GM12865 (cell line): ENCODE data around the gene VTCN1.

Experiments used
- DNase-seq: peaks from one replicate; pipeline ENCODE4 v3.0.0; 2010; ENCODE audit warnings: low read depth
- H3K4me3 ChIP-seq: 2 replicates; pipeline ENCODE4 v1.5.1; 2011; ENCODE audit warnings: mild to moderate bottlenecking, low read depth, low read length, control low read depth
- TF ChIP-seq, protein P1 (sequence below): IDR thresholded peaks from 2 replicates; pipeline ENCODE4 v1.5.1; 2011; ENCODE audit warnings: low read length, control low read depth, low read depth, inconsistent platforms; ENCODE audit not compliant: insufficient read depth; ENCODE audit errors: missing control alignments

The VTCN1 gene

DNA sequence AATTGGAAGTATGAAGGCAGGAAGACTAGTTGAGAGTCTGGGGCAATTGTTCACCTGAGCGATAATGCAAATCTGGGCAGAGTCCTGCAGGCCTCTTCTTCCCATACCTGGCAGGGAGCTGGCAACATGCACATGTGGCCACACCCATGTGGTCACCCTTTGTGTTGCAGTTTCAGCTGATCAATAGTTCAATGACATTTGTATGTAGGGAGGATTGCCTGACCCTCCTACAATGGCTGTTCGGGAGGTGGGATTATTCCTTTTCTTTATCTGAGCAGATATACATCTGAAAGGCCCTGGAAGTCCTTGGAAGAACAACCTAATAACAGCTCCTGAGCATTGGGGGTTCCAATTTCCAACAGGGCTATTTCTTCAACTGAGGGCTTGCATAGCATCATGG, 74.0 kb downstream of the VTCN1 start:
- no peak overlapping the region for H3K4me3 ChIP-seq
- TF ChIP-seq, protein P1, sequence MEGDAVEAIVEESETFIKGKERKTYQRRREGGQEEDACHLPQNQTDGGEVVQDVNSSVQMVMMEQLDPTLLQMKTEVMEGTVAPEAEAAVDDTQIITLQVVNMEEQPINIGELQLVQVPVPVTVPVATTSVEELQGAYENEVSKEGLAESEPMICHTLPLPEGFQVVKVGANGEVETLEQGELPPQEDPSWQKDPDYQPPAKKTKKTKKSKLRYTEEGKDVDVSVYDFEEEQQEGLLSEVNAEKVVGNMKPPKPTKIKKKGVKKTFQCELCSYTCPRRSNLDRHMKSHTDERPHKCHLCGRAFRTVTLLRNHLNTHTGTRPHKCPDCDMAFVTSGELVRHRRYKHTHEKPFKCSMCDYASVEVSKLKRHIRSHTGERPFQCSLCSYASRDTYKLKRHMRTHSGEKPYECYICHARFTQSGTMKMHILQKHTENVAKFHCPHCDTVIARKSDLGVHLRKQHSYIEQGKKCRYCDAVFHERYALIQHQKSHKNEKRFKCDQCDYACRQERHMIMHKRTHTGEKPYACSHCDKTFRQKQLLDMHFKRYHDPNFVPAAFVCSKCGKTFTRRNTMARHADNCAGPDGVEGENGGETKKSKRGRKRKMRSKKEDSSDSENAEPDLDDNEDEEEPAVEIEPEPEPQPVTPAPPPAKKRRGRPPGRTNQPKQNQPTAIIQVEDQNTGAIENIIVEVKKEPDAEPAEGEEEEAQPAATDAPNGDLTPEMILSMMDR = no peak
- DNase-seq = no peak

DNA sequence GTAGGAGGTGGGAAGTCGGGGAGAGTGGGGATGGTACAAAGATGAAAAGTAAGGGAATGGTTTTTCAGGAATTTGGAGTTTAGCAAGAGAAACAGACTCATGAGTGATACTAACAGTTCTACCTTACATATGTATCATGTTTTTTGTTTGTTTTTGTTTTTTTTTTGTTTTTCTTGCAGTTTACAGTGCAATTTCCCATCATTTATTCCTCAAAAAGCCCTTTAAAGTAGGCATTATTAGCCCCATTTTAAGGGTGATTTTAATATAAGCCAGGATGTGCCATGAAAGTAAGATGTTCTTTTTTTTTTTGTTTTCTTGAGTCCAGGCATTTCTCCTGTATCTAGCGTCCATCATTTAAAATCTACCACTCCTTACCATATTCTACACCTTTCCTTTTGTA, 75.4 kb downstream of the VTCN1 start:
- DNase-seq = no peak
- TF ChIP-seq, protein P1 = no peak
- H3K4me3 ChIP-seq = no peak overlapping the region

DNA sequence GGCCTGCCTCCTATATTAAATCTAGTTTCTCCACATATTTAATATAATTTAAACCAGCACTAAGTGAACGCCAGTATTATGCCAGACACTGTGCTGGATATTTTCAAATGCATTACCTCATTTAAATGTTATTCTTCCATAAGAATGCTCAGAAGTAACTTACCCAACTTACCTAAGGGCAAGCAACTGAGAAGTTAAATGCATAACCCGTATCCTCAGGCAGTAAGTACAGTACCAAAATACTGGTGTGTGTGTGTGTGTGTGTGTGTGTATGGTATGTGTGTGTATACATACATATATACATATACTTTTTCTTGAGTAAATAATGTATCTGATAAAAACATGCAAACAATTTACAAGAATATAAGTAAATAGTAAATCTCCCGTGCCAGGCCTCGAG, 80.2 kb downstream of the VTCN1 start:
- TF ChIP-seq, protein P1 = no peak
- no peak overlapping the region for H3K4me3 ChIP-seq
- no peak for DNase-seq

DNA sequence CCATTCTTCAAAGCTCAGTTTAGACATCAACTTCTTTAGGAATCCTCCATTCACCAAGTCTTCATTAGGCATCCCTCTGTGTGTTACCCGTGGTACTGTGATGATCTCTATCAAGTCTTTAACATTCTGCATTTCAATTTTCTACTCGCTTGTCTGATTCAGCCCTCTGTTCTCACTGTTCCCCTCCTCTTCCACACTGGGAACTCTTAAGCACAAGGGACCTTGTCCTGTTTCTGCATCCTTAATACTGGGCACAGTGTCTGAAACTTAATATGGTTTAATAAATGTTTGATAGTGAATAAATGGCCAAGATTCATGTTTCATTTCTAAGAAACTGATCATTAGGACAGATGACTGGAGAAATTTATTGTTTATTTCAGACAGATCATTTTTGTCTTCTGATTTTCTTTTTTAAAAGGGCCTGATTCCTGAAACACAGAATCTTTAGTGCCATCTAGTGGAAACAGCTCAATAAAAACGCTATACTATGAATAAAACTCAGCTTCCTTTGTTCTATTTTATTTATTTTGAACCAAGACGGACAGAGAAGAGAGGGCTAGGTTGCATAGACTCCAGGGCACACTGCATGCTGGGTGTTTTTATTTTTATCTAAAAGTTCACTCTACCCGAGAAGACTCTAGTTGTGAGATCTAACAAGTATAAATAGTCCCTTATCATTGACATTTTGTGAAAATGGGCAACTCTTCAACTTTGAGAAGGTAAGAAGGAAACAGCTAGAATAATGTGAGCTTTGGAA, 82.2 kb downstream of the VTCN1 start:
- peak; percentile 23 for DNase-seq

DNA sequence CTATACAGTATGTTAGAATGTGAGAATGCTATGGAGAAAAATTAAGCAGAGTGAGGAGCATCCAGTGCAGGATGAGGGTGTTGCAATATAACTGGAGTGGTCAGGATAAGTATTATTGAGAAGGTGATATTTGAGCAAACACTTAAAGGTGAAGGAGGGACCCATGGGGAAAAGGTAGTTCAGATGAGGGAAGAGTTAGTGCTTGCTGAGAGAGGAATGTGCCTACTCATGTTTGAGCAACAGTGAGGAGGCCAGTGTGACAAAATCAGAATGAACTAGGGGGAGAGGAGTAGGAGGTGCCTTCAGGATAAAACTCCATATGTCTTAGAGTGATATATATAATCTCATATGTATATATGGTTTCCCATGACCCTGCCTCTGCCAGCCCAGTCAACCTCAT, 82.9 kb downstream of the VTCN1 start:
- TF ChIP-seq, protein P1 = no peak
- no peak overlapping the region for H3K4me3 ChIP-seq
- no peak for DNase-seq

More for the DNA sequence above, 82.2 kb downstream of the VTCN1 start:
- no peak overlapping the region for H3K4me3 ChIP-seq
- TF ChIP-seq, protein P1 = peak; percentile 26

DNA sequence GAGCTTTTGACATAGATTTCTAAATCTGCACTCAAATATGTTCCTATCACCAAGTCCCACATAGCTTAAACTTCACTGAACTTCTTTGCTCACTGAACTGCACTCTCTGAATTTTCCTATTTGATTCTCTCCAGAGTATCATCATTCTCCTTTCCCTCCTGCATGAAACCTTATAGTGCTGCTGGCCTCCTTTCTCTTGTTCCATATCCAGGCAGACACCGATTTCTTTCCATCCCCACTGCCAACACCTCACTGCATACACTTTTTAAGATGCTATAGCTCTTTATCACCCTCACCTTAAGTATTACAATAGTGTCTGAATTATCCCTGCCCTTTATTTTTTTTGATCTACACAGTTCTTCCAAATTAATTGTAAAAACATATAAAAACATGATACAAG, 86.1 kb downstream of the VTCN1 start:
- H3K4me3 ChIP-seq = no peak overlapping the region
- no peak for DNase-seq
- TF ChIP-seq, protein P1 = no peak

DNA sequence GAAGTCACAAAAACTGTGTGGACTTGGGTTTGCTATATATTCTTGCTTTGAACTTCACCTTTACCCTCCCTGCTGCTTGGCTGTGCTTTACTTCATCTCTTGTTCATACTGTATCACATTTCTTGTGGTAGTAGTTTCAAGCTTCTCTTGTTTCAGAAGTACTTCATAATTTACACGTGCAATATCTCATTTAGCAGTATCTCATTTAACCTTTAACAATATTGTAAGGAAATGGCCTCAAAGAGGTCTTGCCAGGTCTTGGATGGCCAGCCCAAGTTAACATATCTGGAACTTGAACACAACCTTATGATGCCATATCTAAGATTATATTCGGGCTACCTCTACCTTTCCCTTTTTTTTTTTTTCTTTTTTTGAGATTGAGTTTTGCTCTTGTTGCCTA, 87.5 kb downstream of the VTCN1 start:
- no peak overlapping the region for H3K4me3 ChIP-seq
- DNase-seq = no peak
- TF ChIP-seq, protein P1 = no peak
